Esophagus muscularis mucosa (tissue), 4 donors: ENCODE results near the gene AMPD1.

Experiments
- EP300 ChIP-seq: sonication (generic); formaldehyde crosslinking; IDR thresholded peaks from one replicate; pipeline ENCODE4 v1.6.1; 2017; ENCODE audit warnings: antibody characterized with exemption
- POLR2A ChIP-seq: fragments of 450-650 bp; IDR thresholded peaks from one replicate; pipeline ENCODE4 v1.6.1; 2017; ENCODE audit warnings: antibody characterized with exemption, moderate library complexity, mild to moderate bottlenecking, low read depth
- POLR2AphosphoS5 ChIP-seq, 2 donors: sonication (generic); formaldehyde crosslinking; IDR thresholded peaks; one replicate each; pipeline ENCODE4 v1.6.1; 2017; ENCODE audit warnings: antibody characterized with exemption in 2 of 2
- TF ChIP-seq, protein P1 (sequence below), 3 experiments: fragments of 200-600 bp in 2 of 3; fragments of 450-650 bp in 1 of 3; sonication (generic) in 2 of 3; IDR thresholded peaks; one replicate each; pipeline ENCODE4 v1.5.1; 2017 to 2019; ENCODE audit warnings: antibody characterized with exemption in 3 of 3, mild to moderate bottlenecking in 2 of 3, moderate library complexity in 1 of 3

DNA sequence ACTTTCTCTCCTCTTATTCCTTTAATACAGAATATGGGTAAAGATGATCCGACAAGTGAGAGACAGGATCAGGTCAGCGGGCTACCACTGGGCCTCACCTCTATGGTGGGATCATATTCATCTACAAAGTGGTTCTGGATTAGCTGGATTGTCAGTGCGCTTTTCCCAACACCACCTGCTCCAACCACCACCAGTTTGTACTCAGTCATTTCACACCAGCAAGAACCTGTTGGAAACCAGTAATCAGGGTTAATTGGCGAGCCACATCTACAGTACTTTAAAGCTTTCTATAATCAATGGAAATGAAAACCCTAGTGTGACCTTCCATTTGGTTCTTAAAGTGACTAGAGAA, 20.6 kb upstream of the AMPD1 start:
- TF ChIP-seq EP300 (no peak), POLR2AphosphoS5 (IDR thresholded peaks at IDR 0.05) (no peak), POLR2A (no peak)
- TF ChIP-seq, protein P1, sequence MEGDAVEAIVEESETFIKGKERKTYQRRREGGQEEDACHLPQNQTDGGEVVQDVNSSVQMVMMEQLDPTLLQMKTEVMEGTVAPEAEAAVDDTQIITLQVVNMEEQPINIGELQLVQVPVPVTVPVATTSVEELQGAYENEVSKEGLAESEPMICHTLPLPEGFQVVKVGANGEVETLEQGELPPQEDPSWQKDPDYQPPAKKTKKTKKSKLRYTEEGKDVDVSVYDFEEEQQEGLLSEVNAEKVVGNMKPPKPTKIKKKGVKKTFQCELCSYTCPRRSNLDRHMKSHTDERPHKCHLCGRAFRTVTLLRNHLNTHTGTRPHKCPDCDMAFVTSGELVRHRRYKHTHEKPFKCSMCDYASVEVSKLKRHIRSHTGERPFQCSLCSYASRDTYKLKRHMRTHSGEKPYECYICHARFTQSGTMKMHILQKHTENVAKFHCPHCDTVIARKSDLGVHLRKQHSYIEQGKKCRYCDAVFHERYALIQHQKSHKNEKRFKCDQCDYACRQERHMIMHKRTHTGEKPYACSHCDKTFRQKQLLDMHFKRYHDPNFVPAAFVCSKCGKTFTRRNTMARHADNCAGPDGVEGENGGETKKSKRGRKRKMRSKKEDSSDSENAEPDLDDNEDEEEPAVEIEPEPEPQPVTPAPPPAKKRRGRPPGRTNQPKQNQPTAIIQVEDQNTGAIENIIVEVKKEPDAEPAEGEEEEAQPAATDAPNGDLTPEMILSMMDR (IDR thresholded peaks at IDR 0.05): no peak
